Left lung (tissue), 10 donors: ENCODE measurements around the gene DDTL. TPM values are rescaled to one million over a fixed set of nuclear protein-coding genes. Genes with fewer than 3 reads are reported as not detected.
"Not testable (repeated sequence)": the region's sequence is repeated elsewhere in the genome, so short reads cannot be mapped to it uniquely, and the experiment has no call there.

Experiments
- ATAC-seq: fragments of 200-7000 bp; cut with Tn5 transposase; one replicate; pipeline ENCODE4 v1.9.1; 2020; ENCODE audit warnings: moderate library complexity
- DNase-seq, 4 donors: peaks; one replicate each; pipeline ENCODE4 v3.0.0-alpha.2; 2013 to 2020
- H3K27ac ChIP-seq, 2 donors: fragments of 200-600 bp; sonication (generic) in 1 of 2; one replicate each; pipeline versions ENCODE4 v1.5.0 to v1.8.0; 2020 to 2021
- H3K27me3 ChIP-seq, 2 donors: fragments of 200-600 bp; sonication (generic) in 1 of 2; one replicate each; pipeline versions ENCODE4 v1.5.0 to v1.8.0; 2020 to 2021
- H3K36me3 ChIP-seq, 2 donors: fragments of 200-600 bp; sonication (generic) in 1 of 2; one replicate each; pipeline versions ENCODE4 v1.5.0 to v1.8.0; 2020 to 2021
- H3K4me1 ChIP-seq, 2 donors: fragments of 200-600 bp; one replicate each; pipeline ENCODE4 v1.8.0; 2021
- H3K4me3 ChIP-seq, 2 donors: fragments of 200-600 bp; sonication (generic) in 1 of 2; one replicate each; pipeline versions ENCODE4 v1.5.0 to v1.8.0; 2020 to 2021; ENCODE audit warnings: mild to moderate bottlenecking in 1 of 2
- H3K9me3 ChIP-seq, 2 donors: fragments of 200-600 bp; sonication (generic) in 1 of 2; one replicate each; pipeline versions ENCODE4 v1.5.0 to v1.8.0; 2020 to 2021
- CTCF ChIP-seq, 2 donors: fragments of 200-600 bp; sonication (generic) in 1 of 2; IDR thresholded peaks; one replicate each; pipeline versions ENCODE4 v1.5.0 to v1.8.0; 2021; ENCODE audit warnings: antibody characterized with exemption in 2 of 2
- intact Hi-C, 2 donors: fragments of 100-400 bp; cut with DNase I; formaldehyde crosslinking; loops; one replicate each; pipeline versions ENCODE4 v1.11.2 to v1.14.2; 2022
- polyA plus RNA-seq, 6 donors: library from polyadenylated mRNA; unstranded; fragments of 120-200 nt; gene quantifications; one replicate each; pipeline ENCODE4 v1.2.1, GENCODE V29; 2013; ENCODE audit not compliant: insufficient read length in 6 of 6
- total RNA-seq, 2 donors: library from RNA; stranded (reverse); fragmentation: NEBNext Ultra II Directional; extraction: Animal tissue kit (Norgen Biotek cat#: 25700); gene quantifications; one replicate each; pipeline ENCODE4 v1.2.1, GENCODE V29; 2021
- donor health status: DM: no; HTN: yes; CAD: no.
- donor health status: DM: no; HTN: no; CAD: no.

Gene DDTL
- total and polyA plus RNA-seq, 8 donors, result 2.4 to 12.3 (median 9.0) TPM; not detected in 1

- peak; percentile 13 for ATAC-seq
- H3K9me3 ChIP-seq, result not testable (repeated sequence)
Observed at GRCh38 chr22:23974836-23975352, 8.2 kb downstream of the DDTL start.

GRCh38 chr22:23977304-23977703, 10.6 kb downstream of the DDTL start:
- H3K4me3 ChIP-seq, H3K27me3 ChIP-seq, H3K36me3 ChIP-seq, H3K4me1 ChIP-seq, ATAC-seq, intact Hi-C loops, H3K27ac ChIP-seq, H3K9me3 ChIP-seq, DNase-seq: not testable (repeated sequence)

More at GRCh38 chr22:23974836-23975352, 8.2 kb downstream of the DDTL start:
- H3K27me3 ChIP-seq, DNase-seq, H3K4me3 ChIP-seq, H3K27ac ChIP-seq, intact Hi-C loops: not testable (repeated sequence)
- Histone ChIP-seq H3K36me3 (peaks cover 0 to 22% of the 10 kb centered on the region in 2 donors), H3K4me1 (peaks cover 0 to 11% of the 10 kb centered on the region in 2 donors)

GRCh38 chr22:23979557-23980240, 13.0 kb downstream of the DDTL start, which contains the start of gene GSTT2:
TSS of gene GSTT2 (plus strand) at chr22:23980134.
- H3K36me3 ChIP-seq, H3K27me3 ChIP-seq, DNase-seq, H3K4me3 ChIP-seq, H3K9me3 ChIP-seq, H3K4me1 ChIP-seq, intact Hi-C loops, H3K27ac ChIP-seq: not testable (repeated sequence)
- ATAC-seq, result peak; percentile 96

GRCh38 chr22:23980567-23980966, 13.9 kb downstream of the DDTL start:
- intact Hi-C loops, H3K27me3 ChIP-seq, DNase-seq, H3K27ac ChIP-seq, H3K4me3 ChIP-seq, ATAC-seq, H3K4me1 ChIP-seq, H3K9me3 ChIP-seq, H3K36me3 ChIP-seq: not testable (repeated sequence)

GRCh38 chr22:23984430-23984829, 17.7 kb downstream of the DDTL start:
- no peak overlapping the region for H3K27ac ChIP-seq
- intact Hi-C loops, result no loop called here
- peak in 1 of 2 donors; percentile 25 for TF ChIP-seq CTCF (IDR thresholded peaks at IDR 0.05)
- ATAC-seq, result peak; percentile 43
- H3K36me3 ChIP-seq, result no peaks in the 10 kb centered on the region
- H3K9me3 ChIP-seq, result no peaks in the 10 kb centered on the region
- H3K4me1 ChIP-seq, result no peaks in the 10 kb centered on the region
- DNase-seq, result peak in 2 of 4 donors; percentile 28 to 31
- H3K4me3 ChIP-seq, result no peak overlapping the region
- H3K27me3 ChIP-seq, result no peaks in the 10 kb centered on the region

GRCh38 chr22:23986089-23986488, 19.4 kb downstream of the DDTL start:
- H3K36me3 ChIP-seq, H3K9me3 ChIP-seq, H3K27ac ChIP-seq, H3K27me3 ChIP-seq, H3K4me3 ChIP-seq, DNase-seq, H3K4me1 ChIP-seq, intact Hi-C loops: not testable (repeated sequence)
- ATAC-seq, result peak; percentile 77

GRCh38 chr22:23986538-23987178, 20.0 kb downstream of the DDTL start:
- H3K4me3 ChIP-seq, H3K27ac ChIP-seq, intact Hi-C loops, H3K36me3 ChIP-seq, DNase-seq, H3K27me3 ChIP-seq, ATAC-seq, H3K9me3 ChIP-seq, H3K4me1 ChIP-seq: not testable (repeated sequence)

- H3K4me1 ChIP-seq, ATAC-seq, intact Hi-C loops, H3K4me3 ChIP-seq, H3K36me3 ChIP-seq, DNase-seq, H3K27ac ChIP-seq, H3K27me3 ChIP-seq, H3K9me3 ChIP-seq: not testable (repeated sequence)
Observed at GRCh38 chr22:23989583-23990244, 23.0 kb downstream of the DDTL start.

GRCh38 chr22:23993080-23993479, 26.4 kb downstream of the DDTL start:
- H3K27me3 ChIP-seq, H3K4me3 ChIP-seq, H3K36me3 ChIP-seq, ATAC-seq, H3K4me1 ChIP-seq, H3K9me3 ChIP-seq, intact Hi-C loops, DNase-seq, H3K27ac ChIP-seq: not testable (repeated sequence)

GRCh38 chr22:23993581-23994177, 27.0 kb downstream of the DDTL start:
- H3K27me3 ChIP-seq, DNase-seq, H3K4me1 ChIP-seq, H3K4me3 ChIP-seq, ATAC-seq, intact Hi-C loops, H3K9me3 ChIP-seq, H3K27ac ChIP-seq, H3K36me3 ChIP-seq: not testable (repeated sequence)
